ENCODE measurements around the gene ALDH16A1.

The ALDH16A1 gene

DNA sequence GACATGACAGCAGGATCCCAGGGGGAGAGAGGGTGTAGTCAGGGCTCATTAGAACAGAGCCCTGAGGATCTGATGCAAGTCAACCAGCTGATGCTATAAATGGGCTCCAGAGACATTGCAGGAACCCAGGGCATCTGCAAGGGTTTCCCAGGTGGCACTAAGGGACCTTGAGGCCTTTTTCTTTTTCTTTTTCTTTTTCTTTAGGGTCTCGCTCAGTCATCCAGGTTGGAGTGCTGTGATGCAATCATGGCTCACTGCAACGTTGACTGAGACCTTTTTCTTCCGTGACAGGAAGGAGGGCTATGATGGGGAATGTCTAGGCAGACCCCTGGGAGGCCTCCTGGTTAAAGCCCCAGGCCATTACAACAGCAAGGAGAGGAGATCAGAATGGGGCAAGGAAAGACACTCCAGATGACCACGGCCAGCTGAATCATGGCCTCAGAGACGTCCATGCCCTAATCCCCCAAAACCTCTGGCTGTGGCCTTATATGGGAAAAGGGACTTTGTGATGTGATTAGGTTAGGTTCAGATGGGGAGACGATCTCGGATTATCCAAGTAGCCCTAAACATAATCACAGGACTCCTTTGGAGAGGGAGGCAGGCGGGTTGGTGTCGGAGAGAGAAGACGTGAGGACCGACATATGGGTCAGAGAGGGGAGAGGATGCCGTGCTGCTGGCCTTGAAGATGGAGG lies 54.9 kb downstream of the ALDH16A1 start:
- no peak for DNase-seq (ENCODE audit: low read depth in 1 of 2, low spot score in 1 of 2)

DNA sequence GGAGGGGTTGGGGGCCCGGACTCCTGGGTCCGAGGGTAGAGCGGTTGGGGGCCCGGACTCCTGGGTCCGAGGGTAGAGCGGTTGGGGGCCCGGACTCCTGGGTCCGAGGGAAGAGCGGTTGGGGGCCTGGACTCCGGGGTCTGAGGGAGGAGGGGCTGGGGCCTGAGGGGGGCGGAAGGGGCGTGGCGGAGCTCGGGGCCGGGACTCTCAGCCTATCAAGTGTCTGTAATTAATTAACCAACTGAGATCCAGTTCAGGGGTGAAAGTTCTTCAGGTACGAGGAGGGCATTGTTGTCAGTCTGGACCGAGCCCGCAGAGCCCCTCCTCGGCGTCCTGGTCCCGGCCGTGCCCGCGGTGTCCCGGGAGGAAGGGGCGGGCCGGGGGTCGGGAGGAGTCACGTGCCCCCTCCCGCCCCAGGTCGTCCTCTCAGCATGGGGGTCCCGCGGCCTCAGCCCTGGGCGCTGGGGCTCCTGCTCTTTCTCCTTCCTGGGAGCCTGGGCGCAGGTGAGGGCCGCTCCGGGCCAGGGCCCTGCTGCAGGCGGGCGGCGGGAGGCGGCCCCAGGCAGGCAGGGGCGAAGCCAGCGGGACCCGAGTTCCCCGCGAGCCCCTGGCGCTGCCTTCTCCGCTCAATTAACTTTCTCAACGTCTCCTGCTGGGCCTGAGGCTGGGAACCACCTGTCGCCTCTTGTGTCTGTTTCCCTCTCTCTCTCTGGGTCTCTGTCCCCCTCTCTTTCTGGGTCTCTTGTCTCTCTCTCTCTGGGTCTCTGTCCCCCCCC lies 60.1 kb downstream of the ALDH16A1 start:
- DNase-seq (ENCODE audit: low read depth in 1 of 2, low spot score in 1 of 2), result no peak

DNA sequence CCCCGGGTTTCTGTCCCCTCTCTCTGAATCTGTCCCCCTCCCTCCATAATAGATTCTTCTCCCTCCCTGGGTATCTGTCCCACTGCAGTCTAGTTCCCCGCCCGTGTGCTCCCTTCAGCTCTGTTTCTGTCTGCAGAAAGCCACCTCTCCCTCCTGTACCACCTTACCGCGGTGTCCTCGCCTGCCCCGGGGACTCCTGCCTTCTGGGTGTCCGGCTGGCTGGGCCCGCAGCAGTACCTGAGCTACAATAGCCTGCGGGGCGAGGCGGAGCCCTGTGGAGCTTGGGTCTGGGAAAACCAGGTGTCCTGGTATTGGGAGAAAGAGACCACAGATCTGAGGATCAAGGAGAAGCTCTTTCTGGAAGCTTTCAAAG lies 60.7 kb downstream of the ALDH16A1 start:
- DNase-seq (ENCODE audit: low read depth in 1 of 2, low spot score in 1 of 2), result no peak

DNA sequence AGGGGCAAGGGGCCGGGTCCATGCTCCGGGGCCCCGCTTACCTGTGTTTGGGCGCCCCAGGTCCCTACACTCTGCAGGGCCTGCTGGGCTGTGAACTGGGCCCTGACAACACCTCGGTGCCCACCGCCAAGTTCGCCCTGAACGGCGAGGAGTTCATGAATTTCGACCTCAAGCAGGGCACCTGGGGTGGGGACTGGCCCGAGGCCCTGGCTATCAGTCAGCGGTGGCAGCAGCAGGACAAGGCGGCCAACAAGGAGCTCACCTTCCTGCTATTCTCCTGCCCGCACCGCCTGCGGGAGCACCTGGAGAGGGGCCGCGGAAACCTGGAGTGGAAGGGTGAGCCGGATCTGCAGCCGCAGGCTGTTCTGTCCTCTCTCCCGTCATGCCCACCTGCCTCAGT lies 61.1 kb downstream of the ALDH16A1 start:
- DNase-seq (ENCODE audit: low read depth in 1 of 2, low spot score in 1 of 2), result no peak

DNA sequence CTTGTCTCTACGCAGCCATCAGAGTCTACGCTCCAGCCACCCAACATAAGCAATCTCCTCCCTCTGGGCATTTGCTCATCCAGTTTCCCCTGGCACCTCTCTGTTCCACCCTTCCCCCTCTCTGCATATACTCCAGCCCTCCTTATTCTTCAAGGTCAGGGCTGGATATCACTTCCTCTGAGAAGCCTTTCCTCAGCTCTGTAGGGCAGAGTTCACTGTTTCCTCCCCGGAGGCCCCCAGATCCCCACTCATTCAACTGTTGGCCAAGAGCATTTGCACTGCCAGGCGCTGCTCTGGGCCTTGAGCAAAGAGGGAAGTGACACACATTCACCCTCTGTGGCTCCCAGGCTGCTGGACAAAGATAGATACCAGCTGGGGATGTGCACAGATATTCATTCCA lies 62.7 kb downstream of the ALDH16A1 start:
- DNase-seq (ENCODE audit: low read depth in 1 of 2, low spot score in 1 of 2), result no peak

DNA sequence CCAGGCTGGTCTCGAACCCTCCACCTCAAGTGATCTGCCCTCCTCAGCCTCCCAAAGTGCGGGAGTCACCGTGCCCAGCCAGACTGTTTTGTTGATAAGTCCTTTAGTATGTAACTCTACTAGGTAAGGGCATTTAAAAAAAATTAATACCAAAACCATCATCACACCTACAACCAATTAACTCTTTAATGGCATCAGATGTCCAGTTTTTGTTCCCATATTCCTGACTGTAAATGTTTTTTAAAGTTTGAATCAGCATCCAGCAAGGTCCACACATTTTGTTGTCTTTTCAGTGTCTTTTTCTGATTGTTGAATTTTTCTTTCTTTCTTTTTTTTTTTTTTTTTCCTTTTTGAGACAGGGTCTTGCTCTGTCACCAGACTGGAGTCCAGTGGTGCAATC lies 65.0 kb downstream of the ALDH16A1 start:
- no peak for DNase-seq (ENCODE audit: low read depth in 1 of 2, low spot score in 1 of 2)
